ENCODE results near the gene SNX7.

- no peak for TF ChIP-seq CTCF (IDR thresholded peaks at IDR 0.05)
- TF ChIP-seq POLR2A (IDR thresholded peaks at IDR 0.05), result no peak
Measured at GRCh38 chr1:98697781-98698180, 36.3 kb downstream of the SNX7 start.
